ENCODE measurements around the gene LMAN1L. TPM values are rescaled to one million over a fixed set of nuclear protein-coding genes. Genes with fewer than 3 reads are reported as not detected.

The LMAN1L gene
- total RNA-seq, 1 experiment from 2014 or later: not detected

DNA sequence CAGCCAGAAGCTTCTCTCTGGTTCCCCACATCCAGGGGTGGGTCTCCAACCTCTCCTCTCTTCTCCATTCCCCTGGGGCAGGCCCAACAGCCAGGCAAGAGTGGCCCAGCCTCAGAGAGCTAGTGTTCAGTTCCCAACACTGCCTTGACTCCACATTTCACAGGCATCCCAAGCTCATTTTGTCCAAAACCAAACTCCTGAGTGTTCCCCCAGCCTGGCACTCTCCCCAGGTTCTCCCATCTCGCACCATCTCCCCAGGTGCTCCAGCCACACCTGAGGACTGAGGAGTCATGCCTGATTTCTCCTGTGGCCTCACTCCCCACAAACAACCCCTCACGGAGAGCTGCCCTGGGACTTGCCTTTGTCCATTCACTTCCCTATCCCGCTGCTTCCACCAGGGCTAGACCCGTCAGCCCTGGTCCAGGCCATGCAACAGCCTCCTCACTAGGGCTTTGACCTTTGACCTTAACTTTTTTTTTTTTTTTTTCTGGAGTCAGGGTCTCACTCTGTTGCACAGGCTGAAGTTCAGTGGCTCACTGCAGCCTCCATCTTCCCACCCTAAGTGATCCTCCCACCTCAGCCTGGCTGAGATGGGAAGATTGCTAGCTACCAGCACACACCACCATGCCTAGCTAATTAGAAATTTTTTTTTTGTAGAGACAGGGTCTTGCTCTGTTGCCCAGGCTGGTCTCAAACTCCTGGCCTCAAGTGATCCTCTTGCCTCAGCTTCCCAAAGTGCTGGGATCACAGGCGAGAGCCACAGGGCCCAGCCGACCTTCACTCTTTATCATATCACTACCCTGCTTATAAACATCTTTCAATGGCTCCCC, 34.7 kb upstream of the LMAN1L start:
- Histone ChIP-seq H2AFZ (ENCODE audit: low read length) (no peak overlapping the region), H4K20me1 (ENCODE audit: low read length) (no peaks in the 10 kb centered on the region), H3K36me3 (ENCODE audit: low read depth, low read length) (no peaks in the 10 kb centered on the region), H3K27me3 (ENCODE audit: low read length) (no peaks in the 10 kb centered on the region), H3K9ac (ENCODE audit: low read length) (no peak overlapping the region), H3K9me3 (ENCODE audit: low read length) (no peaks in the 10 kb centered on the region), H3F3A (ENCODE audit: low read length, unreplicated experiment) (no peaks in the 10 kb centered on the region), H3K4me2 (ENCODE audit: low read length) (no peak overlapping the region), H3K4me3 (ENCODE audit: low read length) (no peak overlapping the region), H3K79me2 (ENCODE audit: low read length) (peaks cover 7% of the 10 kb centered on the region), H3K4me1 (ENCODE audit: insufficient read depth, low read length) (peaks cover 7% of the 10 kb centered on the region), H3K9me2 (replicated peaks; ENCODE audit: low read length) (no peaks in the 10 kb centered on the region), H3K27ac (ENCODE audit: low read length) (no peak overlapping the region)
- POLR2A ChIA-PET (ENCODE audit: unreplicated experiment): no interaction called here
- no peak for ATAC-seq
- BruUV-seq (replicated peaks): no TSS peak
- TF ChIP-seq EZH2phosphoT487 (IDR thresholded peaks at IDR 0.05; ENCODE audit: borderline replicate concordance, low read length) (no peak), EZH2 (IDR thresholded peaks at IDR 0.05; ENCODE audit: low read length, unreplicated experiment) (no peak)
- TF ChIP-seq, protein P1, sequence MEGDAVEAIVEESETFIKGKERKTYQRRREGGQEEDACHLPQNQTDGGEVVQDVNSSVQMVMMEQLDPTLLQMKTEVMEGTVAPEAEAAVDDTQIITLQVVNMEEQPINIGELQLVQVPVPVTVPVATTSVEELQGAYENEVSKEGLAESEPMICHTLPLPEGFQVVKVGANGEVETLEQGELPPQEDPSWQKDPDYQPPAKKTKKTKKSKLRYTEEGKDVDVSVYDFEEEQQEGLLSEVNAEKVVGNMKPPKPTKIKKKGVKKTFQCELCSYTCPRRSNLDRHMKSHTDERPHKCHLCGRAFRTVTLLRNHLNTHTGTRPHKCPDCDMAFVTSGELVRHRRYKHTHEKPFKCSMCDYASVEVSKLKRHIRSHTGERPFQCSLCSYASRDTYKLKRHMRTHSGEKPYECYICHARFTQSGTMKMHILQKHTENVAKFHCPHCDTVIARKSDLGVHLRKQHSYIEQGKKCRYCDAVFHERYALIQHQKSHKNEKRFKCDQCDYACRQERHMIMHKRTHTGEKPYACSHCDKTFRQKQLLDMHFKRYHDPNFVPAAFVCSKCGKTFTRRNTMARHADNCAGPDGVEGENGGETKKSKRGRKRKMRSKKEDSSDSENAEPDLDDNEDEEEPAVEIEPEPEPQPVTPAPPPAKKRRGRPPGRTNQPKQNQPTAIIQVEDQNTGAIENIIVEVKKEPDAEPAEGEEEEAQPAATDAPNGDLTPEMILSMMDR (conservative IDR thresholded peaks at IDR 0.05; ENCODE audit: low read depth, low read length): no peak
- intact Hi-C loops (cut with micrococcal nuclease): no loop called here
- CTCF ChIA-PET: no interaction called here
- DNase-seq: no peak

DNA sequence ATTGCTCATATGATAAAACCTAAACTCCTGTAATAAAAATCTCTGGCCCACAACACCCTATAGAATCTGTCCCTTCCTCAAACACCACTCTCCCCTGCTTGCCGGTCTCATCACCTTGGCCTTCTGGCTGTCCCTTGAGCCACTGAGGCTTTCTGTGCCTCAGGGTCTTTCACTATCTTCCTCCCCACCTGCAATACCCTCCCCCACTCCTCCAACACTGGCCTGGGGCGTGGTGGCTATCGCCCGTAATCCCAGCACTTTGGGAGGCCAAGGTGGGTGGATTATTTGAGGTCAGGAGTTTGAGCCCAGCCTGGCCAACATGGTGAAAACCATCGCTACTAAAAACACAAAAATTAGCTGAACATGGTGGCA, 34.0 kb upstream of the LMAN1L start:
- POLR2A ChIA-PET (ENCODE audit: unreplicated experiment): no interaction called here

More for the DNA sequence above, 34.0 kb upstream of the LMAN1L start:
- Histone ChIP-seq H3K4me1 (ENCODE audit: insufficient read depth, low read length) (peaks cover 13% of the 10 kb centered on the region), H3K4me2 (ENCODE audit: low read length) (no peak overlapping the region), H2AFZ (ENCODE audit: low read length) (no peak overlapping the region), H3K9me3 (ENCODE audit: low read length) (no peaks in the 10 kb centered on the region), H3K9ac (ENCODE audit: low read length) (no peak overlapping the region), H3K79me2 (ENCODE audit: low read length) (peaks cover 13% of the 10 kb centered on the region), H4K20me1 (ENCODE audit: low read length) (no peaks in the 10 kb centered on the region), H3K27ac (ENCODE audit: low read length) (no peak overlapping the region), H3K4me3 (ENCODE audit: low read length) (no peak overlapping the region), H3F3A (ENCODE audit: low read length, unreplicated experiment) (no peaks in the 10 kb centered on the region), H3K9me2 (replicated peaks; ENCODE audit: low read length) (no peaks in the 10 kb centered on the region), H3K36me3 (ENCODE audit: low read depth, low read length) (no peaks in the 10 kb centered on the region), H3K27me3 (ENCODE audit: low read length) (no peaks in the 10 kb centered on the region)
- BruUV-seq (replicated peaks): no TSS peak
- DNase-seq (no peak), ATAC-seq (no peak)
- TF ChIP-seq EZH2 (IDR thresholded peaks at IDR 0.05; ENCODE audit: low read length, unreplicated experiment) (no peak), EZH2phosphoT487 (IDR thresholded peaks at IDR 0.05; ENCODE audit: borderline replicate concordance, low read length) (no peak)
- TF ChIP-seq, protein P1 (conservative IDR thresholded peaks at IDR 0.05; ENCODE audit: low read depth, low read length): no peak
- intact Hi-C loops (cut with micrococcal nuclease): no loop called here
- CTCF ChIA-PET: no interaction called here

Measured in PC-3 (cell line).